A673 (cell line): ENCODE results near the gene RGS17. TPM values are rescaled to one million over a fixed set of nuclear protein-coding genes. Genes with fewer than 3 reads are reported as not detected.
"Not testable (repeated sequence)": the region's sequence is repeated elsewhere in the genome, so short reads cannot be mapped to it uniquely, and the experiment has no call there.

ENCODE experiments used
- BruUV-seq: library from RNA; stranded (reverse); fragments of 400-500 nt; replicated peaks from 2 replicates; lab custom pipeline; 2021; lab: Mats Ljungman, UMichigan
- CTCF ChIA-PET: fragments of 300-600 bp; sonication (Branson Sonifier 250); formaldehyde crosslinking; loops from one replicate; lab custom pipeline; 2022; ENCODE audit warnings: antibody characterized with exemption; lab: Charles Lee
- POLR2A ChIA-PET: fragments of 300-600 bp; sonication (Branson Sonifier 250); formaldehyde crosslinking; loops from one replicate; lab custom pipeline; 2022; ENCODE audit warnings: antibody characterized with exemption; ENCODE audit not compliant: low non-redundant PET; lab: Charles Lee
- DNase-seq: peaks from one replicate; pipeline ENCODE4 v3.0.0-alpha.2; 2015; ENCODE audit warnings: low spot score
- H3K27ac ChIP-seq: fragments of 200-600 bp; sonication (generic); 2 replicates; pipeline ENCODE4 v1.5.1; 2016; ENCODE audit warnings: mixed run types, low read depth, mild to moderate bottlenecking, mixed read lengths, antibody characterized with exemption, low read length; ENCODE audit not compliant: poor library complexity, severe bottlenecking
- H3K27me3 ChIP-seq: fragments of 200-600 bp; sonication (generic); replicated peaks from 2 replicates; pipeline ENCODE4 v1.6.1; 2017; ENCODE audit warnings: mixed run types, low read depth, mild to moderate bottlenecking, mixed read lengths, antibody characterized with exemption, low read length; ENCODE audit not compliant: insufficient read depth, poor library complexity
- H3K36me3 ChIP-seq: fragments of 200-600 bp; sonication (generic); 2 replicates; pipeline ENCODE4 v1.6.1; 2016; ENCODE audit warnings: mixed run types, mild to moderate bottlenecking, mixed read lengths, antibody characterized with exemption, low read length; ENCODE audit not compliant: insufficient read depth, poor library complexity, severe bottlenecking
- H3K4me1 ChIP-seq: fragments of 200-600 bp; sonication (generic); 2 replicates; pipeline ENCODE4 v1.6.1; 2017; ENCODE audit warnings: mixed run types, mild to moderate bottlenecking, mixed read lengths, antibody characterized with exemption, low read length; ENCODE audit not compliant: insufficient read depth, poor library complexity, severe bottlenecking
- H3K4me3 ChIP-seq: fragments of 200-600 bp; sonication (generic); 2 replicates; pipeline ENCODE4 v1.5.1; 2016; ENCODE audit warnings: low read depth, mixed run types, mild to moderate bottlenecking, mixed read lengths, low read length; ENCODE audit not compliant: poor library complexity, severe bottlenecking
- H3K9me3 ChIP-seq: fragments of 200-600 bp; sonication (generic); 2 replicates; pipeline ENCODE4 v1.6.1; 2016; ENCODE audit warnings: mixed run types, low read depth, mild to moderate bottlenecking, mixed read lengths, antibody characterized with exemption, low read length; ENCODE audit not compliant: poor library complexity, severe bottlenecking
- EZH2 ChIP-seq: fragments of 200-600 bp; sonication (generic); IDR thresholded peaks from 2 replicates; pipeline ENCODE4 v1.6.1; 2017; ENCODE audit warnings: borderline replicate concordance, low read depth, mild to moderate bottlenecking, mixed read lengths, antibody characterized with exemption, low read length; ENCODE audit not compliant: poor library complexity, severe bottlenecking
- intact Hi-C: fragments of 100-400 bp; cut with micrococcal nuclease; formaldehyde crosslinking; loops from one replicate; pipeline ENCODE4 v1.10.0; 2022; ENCODE audit not compliant: unreplicated experiment
- total RNA-seq: library from RNA; stranded (reverse); gene quantifications from 2 replicates; pipeline ENCODE4 v1.2.3, GENCODE V29; 2021
- TF ChIP-seq, protein P1 (sequence below): fragments of 300-800, 200-600 bp; sonication (generic); conservative IDR thresholded peaks from 2 replicates; pipeline ENCODE4 v1.5.1; 2017; ENCODE audit warnings: low read depth, mild to moderate bottlenecking, antibody characterized with exemption, low read length, moderate library complexity, mixed read lengths

Gene RGS17
- total RNA-seq, 1 experiment from 2014 or later, result 2.4 TPM

DNA sequence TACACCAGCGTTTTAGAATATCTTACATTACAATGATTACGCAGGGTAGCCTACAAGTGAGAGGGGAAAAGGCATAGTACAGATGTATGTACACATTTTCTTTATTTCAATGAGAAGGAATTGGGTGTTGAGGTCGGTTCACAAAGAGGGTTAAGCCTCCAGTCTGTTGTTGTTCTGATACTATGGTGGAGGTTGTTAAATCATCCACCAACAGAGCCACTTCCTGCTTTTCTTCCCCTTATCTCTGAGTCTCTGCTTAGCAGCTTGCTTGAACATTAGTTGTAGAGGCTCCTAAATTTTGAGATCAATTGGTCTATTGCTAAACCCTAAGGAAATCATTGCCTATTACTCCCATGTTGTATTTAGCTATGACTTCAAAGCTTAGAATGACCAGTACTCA, 7.3 kb downstream of the RGS17 start:
- no peak for DNase-seq
- ChIA-PET CTCF (no interaction called here), POLR2A (no interaction called here)
- H3K4me1 ChIP-seq, result no peaks in the 10 kb centered on the region
- no peak overlapping the region for H3K4me3 ChIP-seq
- BruUV-seq, result no TSS peak
- intact Hi-C loops, result no loop called here
- TF ChIP-seq, protein P1, sequence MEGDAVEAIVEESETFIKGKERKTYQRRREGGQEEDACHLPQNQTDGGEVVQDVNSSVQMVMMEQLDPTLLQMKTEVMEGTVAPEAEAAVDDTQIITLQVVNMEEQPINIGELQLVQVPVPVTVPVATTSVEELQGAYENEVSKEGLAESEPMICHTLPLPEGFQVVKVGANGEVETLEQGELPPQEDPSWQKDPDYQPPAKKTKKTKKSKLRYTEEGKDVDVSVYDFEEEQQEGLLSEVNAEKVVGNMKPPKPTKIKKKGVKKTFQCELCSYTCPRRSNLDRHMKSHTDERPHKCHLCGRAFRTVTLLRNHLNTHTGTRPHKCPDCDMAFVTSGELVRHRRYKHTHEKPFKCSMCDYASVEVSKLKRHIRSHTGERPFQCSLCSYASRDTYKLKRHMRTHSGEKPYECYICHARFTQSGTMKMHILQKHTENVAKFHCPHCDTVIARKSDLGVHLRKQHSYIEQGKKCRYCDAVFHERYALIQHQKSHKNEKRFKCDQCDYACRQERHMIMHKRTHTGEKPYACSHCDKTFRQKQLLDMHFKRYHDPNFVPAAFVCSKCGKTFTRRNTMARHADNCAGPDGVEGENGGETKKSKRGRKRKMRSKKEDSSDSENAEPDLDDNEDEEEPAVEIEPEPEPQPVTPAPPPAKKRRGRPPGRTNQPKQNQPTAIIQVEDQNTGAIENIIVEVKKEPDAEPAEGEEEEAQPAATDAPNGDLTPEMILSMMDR, result no peak
- TF ChIP-seq EZH2, result no peak
- H3K27ac ChIP-seq, result no peak overlapping the region
- peaks cover 55% of the 10 kb centered on the region for H3K27me3 ChIP-seq
- no peaks in the 10 kb centered on the region for H3K36me3 ChIP-seq
- H3K9me3 ChIP-seq, result no peaks in the 10 kb centered on the region

DNA sequence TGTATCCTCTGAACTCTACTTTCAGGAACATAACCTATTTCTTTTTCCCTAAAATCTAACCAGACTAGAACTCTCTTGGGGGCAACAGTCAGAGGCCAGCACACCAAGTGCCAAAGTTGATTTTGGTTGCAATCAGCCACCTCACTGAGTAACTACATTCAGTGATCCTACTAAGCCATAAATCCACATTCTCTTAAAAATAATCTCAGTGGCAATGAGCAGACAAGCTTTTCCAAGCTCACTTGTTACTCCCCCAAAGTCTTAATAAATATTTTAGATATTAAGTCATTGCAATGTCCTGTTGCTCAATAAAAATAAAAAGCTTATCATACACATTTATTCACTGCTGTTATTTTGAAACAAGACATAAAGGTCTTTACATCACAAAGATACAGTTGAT, 9.8 kb downstream of the RGS17 start:
- Histone ChIP-seq H3K4me1 (no peaks in the 10 kb centered on the region), H3K4me3 (no peak overlapping the region), H3K36me3 (no peaks in the 10 kb centered on the region), H3K27me3 (peaks cover 31% of the 10 kb centered on the region), H3K9me3 (no peaks in the 10 kb centered on the region), H3K27ac (no peak overlapping the region)
- intact Hi-C loops, result no loop called here
- DNase-seq, result no peak
- ChIA-PET POLR2A (no interaction called here), CTCF (no interaction called here)
- no TSS peak for BruUV-seq
- TF ChIP-seq EZH2, result no peak
- TF ChIP-seq, protein P1, result no peak

DNA sequence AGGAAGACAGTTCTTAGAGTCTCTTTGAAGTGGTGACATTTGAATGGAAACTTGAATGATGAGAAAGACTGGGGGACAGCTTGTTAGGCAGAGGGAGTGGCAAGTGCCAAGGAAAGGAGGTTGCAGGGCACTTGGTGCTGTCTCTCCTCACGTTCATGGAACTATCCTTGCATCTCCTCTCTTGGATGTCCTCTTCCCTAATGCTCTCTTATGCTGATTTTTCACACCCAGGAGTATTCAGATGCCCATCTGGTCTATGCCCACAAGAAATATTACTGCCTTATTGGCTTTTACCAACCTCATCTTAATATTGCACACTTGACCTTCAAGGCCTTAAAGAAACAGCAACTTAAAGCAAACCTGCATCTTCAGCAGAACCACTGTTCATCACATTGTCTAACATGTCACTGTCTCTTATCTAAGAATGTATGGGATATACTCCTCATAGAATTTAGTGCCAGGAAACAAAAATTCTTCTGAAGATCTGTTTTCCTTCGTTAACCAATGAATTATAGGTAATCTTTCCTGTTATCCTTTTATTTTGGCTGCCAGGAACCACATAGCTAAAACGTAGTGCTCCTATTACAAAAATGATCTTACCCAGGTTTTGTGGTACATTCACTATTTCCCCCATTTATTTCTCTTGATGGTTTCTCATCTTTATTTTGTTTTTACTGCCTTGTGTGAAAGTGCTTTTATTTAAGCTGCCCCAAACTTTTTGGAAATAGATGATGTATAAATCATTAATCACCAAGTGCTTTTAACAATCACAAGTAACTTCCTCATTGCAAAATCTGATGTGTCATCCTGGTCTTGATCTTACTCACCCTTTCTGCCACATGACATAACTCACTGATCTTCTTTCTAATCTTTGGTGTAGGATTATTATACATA, 12.8 kb downstream of the RGS17 start:
- intact Hi-C loops, result no loop called here
- no peak for DNase-seq

DNA sequence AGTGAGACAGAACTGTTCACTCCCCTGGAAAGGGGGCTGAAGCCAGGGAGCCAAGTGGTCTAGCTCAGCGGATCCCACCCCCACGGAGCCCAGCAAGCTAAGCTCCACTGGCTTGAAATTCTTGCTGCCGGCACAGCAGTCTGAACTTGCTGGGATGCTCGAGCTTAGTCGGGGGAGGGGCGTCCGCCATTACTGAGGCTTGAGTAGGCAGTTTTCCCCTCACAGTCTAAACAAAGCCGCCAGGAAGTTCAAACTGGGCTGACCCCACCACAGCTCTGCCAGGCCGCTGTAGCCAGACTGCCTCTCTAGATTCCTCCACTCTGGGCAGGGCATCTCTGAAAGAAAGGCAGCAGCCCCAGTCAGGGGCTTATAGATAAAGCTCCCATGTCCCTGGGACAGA, 20.0 kb downstream of the RGS17 start:
- H3K36me3 ChIP-seq, POLR2A ChIA-PET, H3K4me1 ChIP-seq, H3K27ac ChIP-seq, DNase-seq, H3K9me3 ChIP-seq, BruUV-seq, H3K4me3 ChIP-seq, CTCF ChIA-PET, intact Hi-C loops, H3K27me3 ChIP-seq: not testable (repeated sequence)

More for the DNA sequence above, 12.8 kb downstream of the RGS17 start:
- POLR2A ChIA-PET, result no interaction called here
- Histone ChIP-seq H3K36me3 (no peaks in the 10 kb centered on the region), H3K9me3 (no peaks in the 10 kb centered on the region), H3K27me3 (no peaks in the 10 kb centered on the region), H3K4me3 (no peak overlapping the region), H3K4me1 (no peaks in the 10 kb centered on the region), H3K27ac (no peak overlapping the region)
- TF ChIP-seq, protein P1, result no peak
- TF ChIP-seq EZH2, result no peak
- CTCF ChIA-PET, result no interaction called here
- BruUV-seq, result no TSS peak

DNA sequence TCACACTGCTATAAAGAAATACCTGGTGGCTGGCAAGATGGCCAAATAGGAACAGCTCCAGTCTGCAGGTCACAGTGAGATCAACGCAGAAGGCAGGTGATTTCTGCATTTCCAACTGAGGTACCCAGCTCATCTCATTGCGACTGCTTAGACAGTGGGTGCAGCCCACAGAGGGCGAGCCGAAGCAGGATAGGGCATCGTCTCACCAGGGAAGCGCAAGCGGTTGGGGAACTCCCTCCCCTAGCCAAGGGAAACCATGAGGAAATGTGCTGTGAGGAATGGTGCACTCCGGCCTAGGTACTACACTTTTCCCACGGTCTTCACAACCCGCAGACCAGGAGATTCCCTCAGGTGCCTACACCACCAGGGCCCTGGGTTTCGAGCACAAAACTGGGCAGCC, 20.5 kb downstream of the RGS17 start:
- H3K4me3 ChIP-seq, BruUV-seq, POLR2A ChIA-PET, DNase-seq, intact Hi-C loops, H3K4me1 ChIP-seq, H3K27me3 ChIP-seq, H3K9me3 ChIP-seq, H3K27ac ChIP-seq, H3K36me3 ChIP-seq: not testable (repeated sequence)
- CTCF ChIA-PET, result interaction anchor here (0.6 kb wide), 1 partner anchor 68 kb away, joined by 4 read pairs; no protein-coding TSS in a partner anchor
